Left renal pelvis (tissue), 4 donors: ENCODE data around the gene TBATA. TPM values are rescaled to one million over a fixed set of nuclear protein-coding genes. Genes with fewer than 3 reads are reported as not detected.

Experiments used
- DNase-seq, 4 donors: peaks; one replicate each; pipeline ENCODE4 v3.0.0-alpha.2; 2013; ENCODE audit warnings: low read depth in 4 of 4, low spot score in 3 of 4
- polyA plus RNA-seq, 4 donors: library from polyadenylated mRNA; unstranded; fragments of 120-200 nt; gene quantifications; one replicate each; pipeline ENCODE4 v1.2.1, GENCODE V29; 2013; ENCODE audit not compliant: insufficient read length in 4 of 4

The TBATA gene
- polyA plus RNA-seq, 4 donors, result not detected

- DNase-seq, result no peak
Measured at GRCh38 chr10:70809726-70810125, 24.5 kb upstream of the TBATA start.

- DNase-seq, result no peak
Measured at GRCh38 chr10:70809011-70809611, 23.9 kb upstream of the TBATA start.

GRCh38 chr10:70807556-70807955 is 22.4 kb upstream of the TBATA start:
- DNase-seq, result no peak

- no peak for DNase-seq
Measured at GRCh38 chr10:70806841-70807240, 21.7 kb upstream of the TBATA start.

GRCh38 chr10:70805619-70806215 is 20.5 kb upstream of the TBATA start:
- no peak for DNase-seq

- DNase-seq, result no peak
Measured at GRCh38 chr10:70804421-70804808, 19.2 kb upstream of the TBATA start.

GRCh38 chr10:70803775-70804420 is 18.7 kb upstream of the TBATA start:
- DNase-seq, result no peak

- DNase-seq, result no peak
Measured at GRCh38 chr10:70801854-70802253, 16.7 kb upstream of the TBATA start.

- DNase-seq, result no peak
Measured at GRCh38 chr10:70799124-70799523, 13.9 kb upstream of the TBATA start.

- no peak for DNase-seq
Measured at GRCh38 chr10:70797840-70798239, 12.7 kb upstream of the TBATA start.

GRCh38 chr10:70795613-70796012 is 10.4 kb upstream of the TBATA start:
- no peak for DNase-seq

- DNase-seq, result no peak
Measured at GRCh38 chr10:70791386-70792039, 6.3 kb upstream of the TBATA start.

GRCh38 chr10:70786799-70787415 is 1.7 kb upstream of the TBATA start:
- no peak for DNase-seq

GRCh38 chr10:70784471-70784870 is 706 bp downstream of the TBATA start:
- no peak for DNase-seq

GRCh38 chr10:70784016-70784415 is 1.2 kb downstream of the TBATA start:
- no peak for DNase-seq

GRCh38 chr10:70782746-70783680 is 2.2 kb downstream of the TBATA start:
- no peak for DNase-seq

- DNase-seq, result no peak
Measured at GRCh38 chr10:70782086-70782745, 3.0 kb downstream of the TBATA start.

GRCh38 chr10:70781461-70782051 is 3.6 kb downstream of the TBATA start:
- DNase-seq, result no peak

GRCh38 chr10:70780772-70781171 is 4.4 kb downstream of the TBATA start:
- no peak for DNase-seq
